SK-N-SH (cell line): ENCODE data around the gene CPXM1. TPM values are rescaled to one million over a fixed set of nuclear protein-coding genes. Genes with fewer than 3 reads are reported as not detected.

Source experiments
- CTCF ChIA-PET: fragments of 300-600, 350-600 bp; formaldehyde crosslinking; extraction: SDS; loops from one replicate; lab custom pipeline; 2021; lab: Yijun Ruan, JAX
- POLR2A ChIA-PET: fragments of 350-600 bp; sonication (Branson Sonifier 250); formaldehyde crosslinking; extraction: SDS; loops from one replicate; lab custom pipeline; 2020; ENCODE audit warnings: antibody characterized with exemption, inconsistent platforms; lab: Yijun Ruan, JAX
- DNase-seq: peaks from one replicate; pipeline ENCODE4 v3.0.0; 2012
- H2AFZ ChIP-seq: fragments of 200-600 bp; sonication (generic); 2 replicates; pipeline ENCODE4 v1.8.1; 2016; ENCODE audit warnings: antibody characterized with exemption, mild to moderate bottlenecking, low read depth
- H3F3A ChIP-seq: fragments of 200-600 bp; sonication (generic); replicated peaks from 2 replicates; pipeline ENCODE3; 2016; ENCODE audit warnings: antibody characterized with exemption, mild to moderate bottlenecking; ENCODE audit not compliant: insufficient read depth
- H3K27ac ChIP-seq, 2 experiments: fragments of 200-500 bp in 1 of 2; fragments of 200-600 bp in 1 of 2; sonication (Bioruptor generic) in 1 of 2; sonication (generic), shearing (Covaris generic) in 1 of 2; 2 replicates each; pipeline versions ENCODE4 v1.5.1 to v1.6.1; 2014 to 2016; ENCODE audit warnings: low read depth in 2 of 2, inconsistent platforms in 1 of 2, low read length in 1 of 2, mild to moderate bottlenecking in 1 of 2, mixed read lengths in 1 of 2
- H3K27me3 ChIP-seq: fragments of 200-600 bp; sonication (generic), shearing (Covaris generic); 2 replicates; pipeline ENCODE4 v1.6.1; 2016; ENCODE audit warnings: mixed run types; ENCODE audit not compliant: insufficient read depth
- H3K36me3 ChIP-seq, 2 experiments: fragments of 200-500 bp in 1 of 2; fragments of 200-600 bp in 1 of 2; sonication (Bioruptor generic) in 1 of 2; sonication (generic) in 1 of 2; replicated peaks in 1 of 2; 2 replicates each; pipeline versions ENCODE3 to v1.5.1; 2014 to 2016; ENCODE audit warnings: low read length in 1 of 2, mild to moderate bottlenecking in 1 of 2; ENCODE audit not compliant: insufficient read depth in 2 of 2, control insufficient read depth in 1 of 2
- H3K4me1 ChIP-seq, 2 experiments: fragments of 200-500 bp in 1 of 2; fragments of 200-600 bp in 1 of 2; sonication (Bioruptor generic) in 1 of 2; sonication (generic), shearing (Covaris generic) in 1 of 2; 2 replicates each; pipeline versions ENCODE4 v1.5.1 to v1.6.1; 2014 to 2016; ENCODE audit warnings: low read depth in 1 of 2, low read length in 1 of 2, mixed run types in 1 of 2; ENCODE audit not compliant: insufficient read depth in 2 of 2, control insufficient read depth in 1 of 2
- H3K4me2 ChIP-seq: fragments of 200-600 bp; sonication (generic), shearing (Covaris generic); 2 replicates; pipeline ENCODE4 v1.6.1; 2017; ENCODE audit warnings: mixed run types
- H3K4me3 ChIP-seq, 2 experiments: fragments of 200-500 bp in 1 of 2; fragments of 200-600 bp in 1 of 2; sonication (Bioruptor generic) in 1 of 2; sonication (generic), shearing (Covaris generic) in 1 of 2; 2 replicates each; pipeline versions ENCODE4 v1.5.1 to v1.8.1; 2014 to 2016; ENCODE audit warnings: low read depth in 2 of 2, inconsistent platforms in 1 of 2, low read length in 1 of 2, mild to moderate bottlenecking in 1 of 2, mixed read lengths in 1 of 2, moderate library complexity in 1 of 2
- H3K79me2 ChIP-seq: fragments of 200-600 bp; sonication (generic); 2 replicates; pipeline ENCODE4 v1.8.1; 2017; ENCODE audit warnings: mild to moderate bottlenecking; ENCODE audit not compliant: insufficient read depth
- H3K9ac ChIP-seq: fragments of 200-600 bp; sonication (generic); 2 replicates; pipeline ENCODE4 v1.6.1; 2017; ENCODE audit warnings: mixed run types
- H3K9me2 ChIP-seq: fragments of 200-600 bp; sonication (generic); 2 replicates; pipeline ENCODE4 v1.6.1; 2017; ENCODE audit warnings: mixed run types
- H3K9me3 ChIP-seq: fragments of 200-600 bp; sonication (generic); 2 replicates; pipeline ENCODE4 v1.6.1; 2017; ENCODE audit warnings: mixed run types, mild to moderate bottlenecking, moderate library complexity
- H4K20me1 ChIP-seq: fragments of 200-600 bp; sonication (generic); 2 replicates; pipeline ENCODE4 v1.6.1; 2017; ENCODE audit warnings: mild to moderate bottlenecking, mixed run types; ENCODE audit not compliant: insufficient read depth
- EZH2phosphoT487 ChIP-seq: fragments of 200-600 bp; sonication (generic); IDR thresholded peaks from 2 replicates; pipeline ENCODE4 v1.6.1; 2017; ENCODE audit warnings: low read depth, mixed run types, mild to moderate bottlenecking, antibody characterized with exemption, moderate library complexity, borderline replicate concordance
- FOSL2 ChIP-seq: IDR thresholded peaks from 2 replicates; pipeline ENCODE4 v1.4.0; 2012; ENCODE audit warnings: low read depth, mild to moderate bottlenecking, moderate library complexity, borderline replicate concordance
- NFIC ChIP-seq: IDR thresholded peaks from 2 replicates; pipeline ENCODE4 v1.4.0; 2012; ENCODE audit warnings: borderline replicate concordance
- REST ChIP-seq: IDR thresholded peaks from 2 replicates; pipeline ENCODE4 v1.6.1; 2012; ENCODE audit warnings: mild to moderate bottlenecking, low read depth, low read length, moderate library complexity
- TCF12 ChIP-seq: IDR thresholded peaks from 2 replicates; pipeline ENCODE4 v1.4.0; 2012
- YY1 ChIP-seq: IDR thresholded peaks from 2 replicates; pipeline ENCODE4 v1.4.0; 2012; ENCODE audit warnings: low read depth, mild to moderate bottlenecking
- WGBS: methylation state at CpG from one replicate; pipeline ENCODE4 v1.1.6; 2017; ENCODE audit warnings: low lambda C conversion rate; 5-methylcytosine and 5-hydroxymethylcytosine counted together
- polyA plus RNA-seq, 3 experiments: library from polyadenylated mRNA; depleted of rRNA; stranded (reverse); fragments of >200 nt; gene quantifications; 2 replicates each; pipeline ENCODE4 v1.2.3, GENCODE V29; 2012

CPXM1 gene
- polyA plus RNA-seq, 1 of the 3 experiments (the other 2 are of a cell fraction): 99.9 TPM

- Histone ChIP-seq H3K9me2 (no peaks in the 10 kb centered on the region), H3F3A (no peaks in the 10 kb centered on the region), H3K36me3 (no peaks in the 10 kb centered on the region), H3K27me3 (no peaks in the 10 kb centered on the region), H3K9ac (no peak overlapping the region), H2AFZ (no peak overlapping the region), H3K4me3 (no peak overlapping the region), H3K9me3 (no peaks in the 10 kb centered on the region), H3K27ac (no peak overlapping the region), H3K4me1 (0 out of 4 replicates have a peak, but pooled peaks cover 0 to 5% of the 10 kb centered on the region in 2 experiments), H4K20me1 (no peaks in the 10 kb centered on the region), H3K4me2 (no peak overlapping the region), H3K79me2 (no peaks in the 10 kb centered on the region)
- DNase-seq: no peak
- CTCF ChIA-PET: interaction anchor here (4.7 kb wide), 1 partner anchor 13 kb away, joined by 16 read pairs; no protein-coding TSS in a partner anchor
- TF ChIP-seq YY1 (no peak), FOSL2 (no peak), REST (no peak)
- POLR2A ChIA-PET: no interaction called here
- WGBS: 60% methylated on average over 4 of the region's 5 CpGs
These were observed 31.8 kb downstream of the CPXM1 start for GRCh38 chr20:2768632-2769015.

- H3F3A ChIP-seq: no peaks in the 10 kb centered on the region
- H3K79me2 ChIP-seq: no peaks in the 10 kb centered on the region
- no peak overlapping the region for H3K9ac ChIP-seq
- H3K9me2 ChIP-seq: no peaks in the 10 kb centered on the region
- no peaks in the 10 kb centered on the region for H4K20me1 ChIP-seq
- H3K27ac ChIP-seq: no peak overlapping the region
- no peaks in the 10 kb centered on the region for H3K9me3 ChIP-seq
- TF ChIP-seq EZH2phosphoT487 (no peak), NFIC (peak; percentile 86), TCF12 (peak; percentile 37)
- DNase-seq: peak; percentile 14
- POLR2A ChIA-PET: no interaction called here
- no peak overlapping the region for H2AFZ ChIP-seq
- CTCF ChIA-PET: interaction anchor here (1.0 to 4.7 kb wide), 2 partner anchors 13 to 595 kb away, joined by 3 to 16 read pairs; no protein-coding TSS in a partner anchor
- no peaks in the 10 kb centered on the region for H3K36me3 ChIP-seq
- H3K4me3 ChIP-seq: no peak overlapping the region
- H3K27me3 ChIP-seq: no peaks in the 10 kb centered on the region
- 0 out of 4 replicates have a peak, but pooled peaks cover 0 to 5% of the 10 kb centered on the region in 2 experiments for H3K4me1 ChIP-seq
- no peak overlapping the region for H3K4me2 ChIP-seq
- WGBS: 64% methylated on average over 7 of the region's 15 CpGs
These were observed 32.4 kb downstream of the CPXM1 start for GRCh38 chr20:2767768-2768631.
